Measurements from ENCODE around the gene TRPM3.
A peak's percentile ranks its signal among the peaks of the same experiment; 100 is the strongest.

Gene TRPM3

GRCh38 chr9:70883963-70884793, 237.2 kb downstream of the TRPM3 start:
- Histone ChIP-seq H3K4me1 (ENCODE audit: control insufficient read depth, low read depth, low read length) (no peaks in the 10 kb centered on the region), H3K9ac (ENCODE audit: low read length) (no peak overlapping the region), H3K27me3 (ENCODE audit: control insufficient read depth, insufficient read depth, low read length) (no peaks in the 10 kb centered on the region), H3K36me3 (ENCODE audit: control insufficient read depth, low read depth, low read length) (no peaks in the 10 kb centered on the region), H3K27ac (ENCODE audit: low read length) (no peak overlapping the region), H3K4me3 (ENCODE audit: low read length) (no peak overlapping the region), H3K9me3 (ENCODE audit: control insufficient read depth, low read depth, low read length) (no peaks in the 10 kb centered on the region)

- H3K27ac ChIP-seq (ENCODE audit: low read length) = no peak overlapping the region
- no peak overlapping the region for H3K4me3 ChIP-seq (ENCODE audit: low read length)
- H3K36me3 ChIP-seq (ENCODE audit: control insufficient read depth, low read depth, low read length) = no peaks in the 10 kb centered on the region
- no peaks in the 10 kb centered on the region for H3K9me3 ChIP-seq (ENCODE audit: control insufficient read depth, low read depth, low read length)
- no peaks in the 10 kb centered on the region for H3K4me1 ChIP-seq (ENCODE audit: control insufficient read depth, low read depth, low read length)
- no peaks in the 10 kb centered on the region for H3K27me3 ChIP-seq (ENCODE audit: control insufficient read depth, insufficient read depth, low read length)
- H3K9ac ChIP-seq (ENCODE audit: low read length) = no peak overlapping the region
These were observed 238.4 kb downstream of the TRPM3 start for GRCh38 chr9:70883056-70883455.

GRCh38 chr9:70881333-70881732, 240.1 kb downstream of the TRPM3 start:
- no peaks in the 10 kb centered on the region for H3K36me3 ChIP-seq (ENCODE audit: control insufficient read depth, low read depth, low read length)
- no peaks in the 10 kb centered on the region for H3K9me3 ChIP-seq (ENCODE audit: control insufficient read depth, low read depth, low read length)
- H3K27me3 ChIP-seq (ENCODE audit: control insufficient read depth, insufficient read depth, low read length) = no peaks in the 10 kb centered on the region
- no peaks in the 10 kb centered on the region for H3K4me1 ChIP-seq (ENCODE audit: control insufficient read depth, low read depth, low read length)
- H3K27ac ChIP-seq (ENCODE audit: low read length) = no peak overlapping the region
- no peak overlapping the region for H3K4me3 ChIP-seq (ENCODE audit: low read length)
- H3K9ac ChIP-seq (ENCODE audit: low read length) = no peak overlapping the region

- no peaks in the 10 kb centered on the region for H3K36me3 ChIP-seq (ENCODE audit: control insufficient read depth, low read depth, low read length)
- H3K27ac ChIP-seq (ENCODE audit: low read length) = no peak overlapping the region
- no peaks in the 10 kb centered on the region for H3K9me3 ChIP-seq (ENCODE audit: control insufficient read depth, low read depth, low read length)
- no peak overlapping the region for H3K4me3 ChIP-seq (ENCODE audit: low read length)
- H3K9ac ChIP-seq (ENCODE audit: low read length) = no peak overlapping the region
- no peaks in the 10 kb centered on the region for H3K4me1 ChIP-seq (ENCODE audit: control insufficient read depth, low read depth, low read length)
- no peaks in the 10 kb centered on the region for H3K27me3 ChIP-seq (ENCODE audit: control insufficient read depth, insufficient read depth, low read length)
These were observed 240.9 kb downstream of the TRPM3 start for GRCh38 chr9:70880535-70880934.

- Histone ChIP-seq H3K27me3 (ENCODE audit: control insufficient read depth, insufficient read depth, low read length) (no peaks in the 10 kb centered on the region), H3K36me3 (ENCODE audit: control insufficient read depth, low read depth, low read length) (no peaks in the 10 kb centered on the region), H3K4me1 (ENCODE audit: control insufficient read depth, low read depth, low read length) (no peaks in the 10 kb centered on the region), H3K9ac (ENCODE audit: low read length) (no peak overlapping the region), H3K27ac (ENCODE audit: low read length) (no peak overlapping the region), H3K9me3 (ENCODE audit: control insufficient read depth, low read depth, low read length) (no peaks in the 10 kb centered on the region), H3K4me3 (ENCODE audit: low read length) (no peak overlapping the region)
These were observed 242.8 kb downstream of the TRPM3 start for GRCh38 chr9:70878576-70878975.

- Histone ChIP-seq H3K36me3 (ENCODE audit: control insufficient read depth, low read depth, low read length) (no peaks in the 10 kb centered on the region), H3K4me1 (ENCODE audit: control insufficient read depth, low read depth, low read length) (no peaks in the 10 kb centered on the region), H3K9ac (ENCODE audit: low read length) (no peak overlapping the region), H3K27ac (ENCODE audit: low read length) (peak overlapping the region; percentile 24), H3K9me3 (ENCODE audit: control insufficient read depth, low read depth, low read length) (no peaks in the 10 kb centered on the region), H3K27me3 (ENCODE audit: control insufficient read depth, insufficient read depth, low read length) (no peaks in the 10 kb centered on the region), H3K4me3 (ENCODE audit: low read length) (no peak overlapping the region)
These were observed 247.0 kb downstream of the TRPM3 start for GRCh38 chr9:70874451-70874850.

GRCh38 chr9:70873506-70873905, 247.9 kb downstream of the TRPM3 start:
- Histone ChIP-seq H3K9me3 (ENCODE audit: control insufficient read depth, low read depth, low read length) (no peaks in the 10 kb centered on the region), H3K27ac (ENCODE audit: low read length) (no peak overlapping the region), H3K9ac (ENCODE audit: low read length) (no peak overlapping the region), H3K4me3 (ENCODE audit: low read length) (no peak overlapping the region), H3K36me3 (ENCODE audit: control insufficient read depth, low read depth, low read length) (no peaks in the 10 kb centered on the region), H3K4me1 (ENCODE audit: control insufficient read depth, low read depth, low read length) (no peaks in the 10 kb centered on the region), H3K27me3 (ENCODE audit: control insufficient read depth, insufficient read depth, low read length) (no peaks in the 10 kb centered on the region)

- Histone ChIP-seq H3K9me3 (ENCODE audit: control insufficient read depth, low read depth, low read length) (no peaks in the 10 kb centered on the region), H3K4me1 (ENCODE audit: control insufficient read depth, low read depth, low read length) (no peaks in the 10 kb centered on the region), H3K27me3 (ENCODE audit: control insufficient read depth, insufficient read depth, low read length) (no peaks in the 10 kb centered on the region), H3K36me3 (ENCODE audit: control insufficient read depth, low read depth, low read length) (no peaks in the 10 kb centered on the region), H3K9ac (ENCODE audit: low read length) (no peak overlapping the region), H3K27ac (ENCODE audit: low read length) (no peak overlapping the region), H3K4me3 (ENCODE audit: low read length) (no peak overlapping the region)
These were observed 252.5 kb downstream of the TRPM3 start for GRCh38 chr9:70868661-70869652.

GRCh38 chr9:70868041-70868440, 253.4 kb downstream of the TRPM3 start:
- Histone ChIP-seq H3K36me3 (ENCODE audit: control insufficient read depth, low read depth, low read length) (no peaks in the 10 kb centered on the region), H3K27ac (ENCODE audit: low read length) (no peak overlapping the region), H3K27me3 (ENCODE audit: control insufficient read depth, insufficient read depth, low read length) (no peaks in the 10 kb centered on the region), H3K4me1 (ENCODE audit: control insufficient read depth, low read depth, low read length) (no peaks in the 10 kb centered on the region), H3K9me3 (ENCODE audit: control insufficient read depth, low read depth, low read length) (no peaks in the 10 kb centered on the region), H3K4me3 (ENCODE audit: low read length) (no peak overlapping the region), H3K9ac (ENCODE audit: low read length) (no peak overlapping the region)

GRCh38 chr9:70865471-70865870, 255.9 kb downstream of the TRPM3 start:
- Histone ChIP-seq H3K36me3 (ENCODE audit: control insufficient read depth, low read depth, low read length) (no peaks in the 10 kb centered on the region), H3K4me3 (ENCODE audit: low read length) (no peak overlapping the region), H3K9me3 (ENCODE audit: control insufficient read depth, low read depth, low read length) (no peaks in the 10 kb centered on the region), H3K9ac (ENCODE audit: low read length) (no peak overlapping the region), H3K4me1 (ENCODE audit: control insufficient read depth, low read depth, low read length) (no peaks in the 10 kb centered on the region), H3K27me3 (ENCODE audit: control insufficient read depth, insufficient read depth, low read length) (no peaks in the 10 kb centered on the region), H3K27ac (ENCODE audit: low read length) (no peak overlapping the region)

- no peak overlapping the region for H3K9ac ChIP-seq (ENCODE audit: low read length)
- H3K4me3 ChIP-seq (ENCODE audit: low read length) = no peak overlapping the region
- H3K9me3 ChIP-seq (ENCODE audit: control insufficient read depth, low read depth, low read length) = no peaks in the 10 kb centered on the region
- H3K4me1 ChIP-seq (ENCODE audit: control insufficient read depth, low read depth, low read length) = no peaks in the 10 kb centered on the region
- no peaks in the 10 kb centered on the region for H3K36me3 ChIP-seq (ENCODE audit: control insufficient read depth, low read depth, low read length)
- no peaks in the 10 kb centered on the region for H3K27me3 ChIP-seq (ENCODE audit: control insufficient read depth, insufficient read depth, low read length)
- no peak overlapping the region for H3K27ac ChIP-seq (ENCODE audit: low read length)
These were observed 259.6 kb downstream of the TRPM3 start for GRCh38 chr9:70861797-70862196.
